H9 (cell line): Measurements from ENCODE around the gene SH3PXD2B. TPM values are rescaled to one million over a fixed set of nuclear protein-coding genes. Genes with fewer than 3 reads are reported as not detected.

Source experiments
- DNase-seq: peaks from one replicate; pipeline ENCODE4 v3.0.0-alpha.2; 2017
- H2AFZ ChIP-seq: one replicate; pipeline ENCODE4 v1.6.1; 2013; ENCODE audit warnings: mild to moderate bottlenecking, low read length, control low read depth, moderate library complexity
- H2AK5ac ChIP-seq: 2 replicates; pipeline ENCODE4 v1.6.1; 2013; ENCODE audit warnings: low read length, control low read depth, mixed read lengths; ENCODE audit not compliant: insufficient read length
- H2BK120ac ChIP-seq: one replicate; pipeline ENCODE4 v1.6.1; 2013; ENCODE audit warnings: low read depth, mild to moderate bottlenecking, low read length, control low read depth, inconsistent platforms; ENCODE audit not compliant: poor library complexity, severe bottlenecking
- H2BK12ac ChIP-seq: 2 replicates; pipeline ENCODE4 v1.6.1; 2013; ENCODE audit warnings: low read length, control low read depth, mixed read lengths, low read depth; ENCODE audit not compliant: insufficient read length
- H2BK15ac ChIP-seq: 2 replicates; pipeline ENCODE4 v1.6.1; 2013; ENCODE audit warnings: low read depth, low read length, control low read depth
- H2BK20ac ChIP-seq: one replicate; pipeline ENCODE4 v1.6.1; 2013; ENCODE audit warnings: low read depth, mild to moderate bottlenecking, low read length, control low read depth, inconsistent platforms; ENCODE audit not compliant: poor library complexity, severe bottlenecking
- H2BK5ac ChIP-seq: 2 replicates; pipeline ENCODE4 v1.6.1; 2013; ENCODE audit warnings: low read length, control low read depth, mixed read lengths; ENCODE audit not compliant: insufficient read length
- H3K14ac ChIP-seq: 2 replicates; pipeline ENCODE4 v1.6.1; 2013; ENCODE audit warnings: low read length, control low read depth; ENCODE audit not compliant: insufficient read depth
- H3K18ac ChIP-seq: 2 replicates; pipeline ENCODE4 v1.6.1; 2013; ENCODE audit warnings: low read depth, mild to moderate bottlenecking, mixed read lengths, low read length, control low read depth; ENCODE audit not compliant: insufficient read length
- H3K23ac ChIP-seq: 2 replicates; pipeline ENCODE4 v1.6.1; 2013; ENCODE audit warnings: low read length, control low read depth, mixed read lengths, low read depth; ENCODE audit not compliant: insufficient read length
- H3K23me2 ChIP-seq: 2 replicates; pipeline ENCODE4 v1.6.1; 2013; ENCODE audit warnings: low read depth, mild to moderate bottlenecking, mixed read lengths, low read length, control low read depth; ENCODE audit not compliant: insufficient read length, poor library complexity, severe bottlenecking
- H3K27ac ChIP-seq: 2 replicates; pipeline ENCODE4 v1.5.1; 2013; ENCODE audit warnings: low read length, control low read depth, mixed read lengths, low read depth; ENCODE audit not compliant: insufficient read length
- H3K27me3 ChIP-seq: 2 replicates; pipeline ENCODE4 v1.6.1; 2013; ENCODE audit warnings: low read length, control low read depth, inconsistent platforms; ENCODE audit not compliant: insufficient read depth
- H3K4ac ChIP-seq: 2 replicates; pipeline ENCODE4 v1.6.1; 2013; ENCODE audit warnings: low read depth, mild to moderate bottlenecking, control low read depth, inconsistent platforms, low read length, moderate library complexity
- H3K4me1 ChIP-seq: 2 replicates; pipeline ENCODE4 v1.6.1; 2013; ENCODE audit warnings: low read length, control low read depth, inconsistent platforms; ENCODE audit not compliant: insufficient read depth
- H3K4me2 ChIP-seq: 2 replicates; pipeline ENCODE4 v1.6.1; 2013; ENCODE audit warnings: low read length, control low read depth, mixed read lengths; ENCODE audit not compliant: insufficient read length, insufficient read depth
- H3K56ac ChIP-seq: 2 replicates; pipeline ENCODE4 v1.6.1; 2013; ENCODE audit warnings: low read depth, mild to moderate bottlenecking, mixed read lengths, low read length, control low read depth; ENCODE audit not compliant: insufficient read length
- H3K79me1 ChIP-seq: 2 replicates; pipeline ENCODE4 v1.6.1; 2013; ENCODE audit warnings: low read depth, mild to moderate bottlenecking, moderate library complexity, low read length, control low read depth, inconsistent platforms; ENCODE audit not compliant: insufficient read depth, poor library complexity, severe bottlenecking
- H3K79me2 ChIP-seq: 2 replicates; pipeline ENCODE4 v1.6.1; 2013; ENCODE audit warnings: low read length, control low read depth, inconsistent platforms; ENCODE audit not compliant: insufficient read depth
- H3K9ac ChIP-seq: 2 replicates; pipeline ENCODE4 v1.6.1; 2013; ENCODE audit warnings: low read length, control low read depth, mixed read lengths; ENCODE audit not compliant: insufficient read length; ENCODE audit errors: extremely low read depth
- H3K9me3 ChIP-seq: one replicate; pipeline ENCODE4 v1.6.1; 2013; ENCODE audit warnings: low read depth, low read length, inconsistent platforms; ENCODE audit not compliant: control insufficient read depth
- H3T11ph ChIP-seq: one replicate; pipeline ENCODE4 v1.6.1; 2013; ENCODE audit warnings: mild to moderate bottlenecking, low read length, control low read depth, inconsistent platforms
- H4K20me1 ChIP-seq: one replicate; pipeline ENCODE4 v1.6.1; 2013; ENCODE audit not compliant: control insufficient read depth, insufficient read length, insufficient read depth
- H4K5ac ChIP-seq: 2 replicates; pipeline ENCODE4 v1.6.1; 2013; ENCODE audit warnings: low read depth, mild to moderate bottlenecking, mixed read lengths, low read length, control low read depth; ENCODE audit not compliant: insufficient read length
- H4K8ac ChIP-seq: replicated peaks from 2 replicates; pipeline ENCODE4 v1.6.1; 2013; ENCODE audit warnings: low read length, control low read depth, mixed read lengths, low read depth; ENCODE audit not compliant: insufficient read length
- H4K91ac ChIP-seq: 2 replicates; pipeline ENCODE4 v1.6.1; 2013; ENCODE audit warnings: low read depth, mild to moderate bottlenecking, moderate library complexity, mixed read lengths, low read length, control low read depth; ENCODE audit not compliant: insufficient read length
- H3K27ac Mint-ChIP-seq, 3 experiments: 2 replicates in 2 of 3; 3 replicates in 1 of 3; pipeline ENCODE4 v1.8.0; 2020 to 2021; ENCODE audit warnings: mixed read lengths in 3 of 3, mild to moderate bottlenecking in 1 of 3, moderate library complexity in 1 of 3
- H3K27me3 Mint-ChIP-seq: 2 replicates; pipeline ENCODE4 v1.8.0; 2021; ENCODE audit warnings: low read depth, mild to moderate bottlenecking, moderate library complexity, mixed read lengths
- H3K36me3 Mint-ChIP-seq, 3 experiments: 2 replicates in 2 of 3; 3 replicates in 1 of 3; pipeline ENCODE4 v1.8.0; 2020 to 2021; ENCODE audit warnings: low read depth in 3 of 3, mixed read lengths in 3 of 3; ENCODE audit not compliant: insufficient read depth in 1 of 3
- H3K4me1 Mint-ChIP-seq, 2 experiments: 2 replicates each; pipeline ENCODE4 v1.8.0; 2020; ENCODE audit warnings: mixed read lengths in 2 of 2
- H3K4me3 Mint-ChIP-seq, 2 experiments: 2 replicates in 1 of 2; 3 replicates in 1 of 2; pipeline ENCODE4 v1.8.0; 2020 to 2021; ENCODE audit warnings: mild to moderate bottlenecking in 2 of 2, mixed read lengths in 2 of 2, moderate library complexity in 1 of 2
- H3K9me3 Mint-ChIP-seq, 2 experiments: 2 replicates in 1 of 2; 3 replicates in 1 of 2; pipeline ENCODE4 v1.8.0; 2020; ENCODE audit warnings: mild to moderate bottlenecking in 2 of 2, mixed read lengths in 2 of 2, moderate library complexity in 1 of 2
- CTCF ChIP-seq: fragments of 200-600 bp; sonication (generic); conservative IDR thresholded peaks from 3 replicates; pipeline ENCODE4 v1.8.0; 2021; ENCODE audit warnings: antibody characterized with exemption, mild to moderate bottlenecking
- WGBS: extraction: QIAGEN DNeasy Blood & Tissue Kit; methylation state at CpG from one replicate; pipeline ENCODE4 v1.1.7; 2013; ENCODE audit warnings: missing lambda C conversion rate, low lambda C conversion rate, mixed read lengths; ENCODE audit not compliant: insufficient read length; ENCODE audit errors: extremely low coverage; 5-methylcytosine and 5-hydroxymethylcytosine counted together
- total RNA-seq: library from RNA; stranded (reverse); gene quantifications from 2 replicates; pipeline ENCODE4 v1.2.1, GENCODE V29; 2021

The SH3PXD2B gene
- total RNA-seq, 1 experiment from 2014 or later = 49.0 TPM

GRCh38 chr5:172283020-172283861 lies 171.1 kb downstream of the SH3PXD2B start, which contains the start of gene UBTD2:
UBTD2 (minus strand) TSS chr5:172283764; CDS start chr5:172283665, 99 bp downstream.
- Mint-ChIP-seq H3K27ac (peak within 1 kb of the TSS; percentile 97 to 99 (median 97)), H3K4me3 (peak within 1 kb of the TSS; percentile 96 to 98), H3K9me3 (no peaks in the 10 kb centered on the region; a peak in 1 of 5 replicates), H3K36me3 (peaks cover 0 to 8% (median 3%) of the 10 kb centered on the region in 3 experiments; a peak in 3 of 7 replicates), H3K4me1 (peaks cover 30 to 34% of the 10 kb centered on the region in 2 experiments), H3K27me3 (no peaks in the 10 kb centered on the region)
- Histone ChIP-seq H3K9ac (peak within 1 kb of the TSS; percentile 95), H3K4me1 (peaks cover 4% of the 10 kb centered on the region; the same call in 1 of the 2 replicates), H3K14ac (peak within 1 kb of the TSS; percentile 85), H2BK5ac (no peak within 1 kb of the TSS), H3K9me3 (no peaks in the 10 kb centered on the region), H3T11ph (no peak within 1 kb of the TSS), H3K4me2 (peak within 1 kb of the TSS; percentile 96), H2AK5ac (no peak within 1 kb of the TSS), H4K5ac (no peak within 1 kb of the TSS), H3K56ac (no peak within 1 kb of the TSS), H3K4ac (no peak within 1 kb of the TSS; the same call in 1 of the 2 replicates), H3K23ac (no peak within 1 kb of the TSS), H2BK120ac (no peak within 1 kb of the TSS), H3K18ac (peak within 1 kb of the TSS; percentile 78), H2BK20ac (no peak within 1 kb of the TSS), H2BK15ac (no peak within 1 kb of the TSS), H3K27me3 (no peaks in the 10 kb centered on the region), H4K8ac (no peak within 1 kb of the TSS), H3K79me1 (no peaks in the 10 kb centered on the region), H2BK12ac (no peak within 1 kb of the TSS), H2AFZ (no peak within 1 kb of the TSS), H4K91ac (no peak within 1 kb of the TSS), H3K23me2 (peaks cover 6% of the 10 kb centered on the region), H3K79me2 (peaks cover 36% of the 10 kb centered on the region; the same call in 1 of the 2 replicates), H4K20me1 (no peaks in the 10 kb centered on the region), H3K27ac (peak within 1 kb of the TSS; percentile 7)
- peak; percentile 82 for DNase-seq
- TF ChIP-seq CTCF = peak; percentile 61
- WGBS = no CpG with 5 or more reads among the region's 87 CpGs
